Naive thymus-derived CD4-positive, alpha-beta T cell (primary cell): ENCODE results near the gene DUSP11. TPM values are rescaled to one million over a fixed set of nuclear protein-coding genes. Genes with fewer than 3 reads are reported as not detected.

ENCODE experiments used
- ATAC-seq: fragments of 150-1000 bp; cut with Tn5 transposase; 2 replicates; pipeline ENCODE4 v1.10.0; 2021; ENCODE audit warnings: mild to moderate bottlenecking, moderate library complexity
- CTCF ChIA-PET: fragments of 350-600 bp; sonication (Branson Sonifier 250); formaldehyde crosslinking; loops from one replicate; lab custom pipeline; 2021; ENCODE audit warnings: antibody characterized with exemption; lab: Charles Lee
- POLR2A ChIA-PET: fragments of 350-600 bp; sonication (Branson Sonifier 250); formaldehyde crosslinking; loops from one replicate; lab custom pipeline; 2021; ENCODE audit warnings: antibody characterized with exemption, inconsistent platforms; lab: Charles Lee
- DNase-seq, 9 donors: peaks; one replicate each; pipeline versions ENCODE4 v3.0.0 to v3.0.0-alpha.2; 2020 to 2022; ENCODE audit warnings: mixed read lengths in 1 of 9
- H3K27ac ChIP-seq: one replicate; pipeline ENCODE4 v1.7.0; 2013; ENCODE audit warnings: mild to moderate bottlenecking, low read depth, low read length, moderate library complexity
- H3K27me3 ChIP-seq, 2 donors: one replicate each; pipeline ENCODE4 v1.7.0; 2013; ENCODE audit warnings: low read length in 2 of 2, mild to moderate bottlenecking in 2 of 2, moderate library complexity in 2 of 2; ENCODE audit not compliant: control insufficient read depth in 2 of 2, insufficient read depth in 2 of 2
- H3K36me3 ChIP-seq, 3 experiments: 1 replicate in 2 of 3; 2 replicates in 1 of 3; pipeline ENCODE4 v1.7.0; 2013; ENCODE audit warnings: low read length in 3 of 3, mild to moderate bottlenecking in 3 of 3, moderate library complexity in 1 of 3; ENCODE audit not compliant: insufficient read depth in 3 of 3, control insufficient read depth in 2 of 3
- H3K4me1 ChIP-seq, 2 donors: one replicate each; pipeline ENCODE4 v1.7.0; 2013; ENCODE audit warnings: low read length in 2 of 2, mild to moderate bottlenecking in 2 of 2, moderate library complexity in 1 of 2; ENCODE audit not compliant: control insufficient read depth in 2 of 2, insufficient read depth in 2 of 2
- H3K4me3 ChIP-seq: 2 replicates; pipeline ENCODE4 v1.7.0; 2013; ENCODE audit warnings: mild to moderate bottlenecking, low read length
- H3K9me3 ChIP-seq, 3 experiments: 1 replicate in 2 of 3; 2 replicates in 1 of 3; pipeline ENCODE4 v1.7.0; 2013; ENCODE audit warnings: low read length in 3 of 3; ENCODE audit not compliant: control insufficient read depth in 2 of 3
- H3K27ac Mint-ChIP-seq, 9 donors: one replicate each; pipeline ENCODE4 v1.8.0; 2020 to 2022; ENCODE audit warnings: mixed read lengths in 9 of 9, mild to moderate bottlenecking in 8 of 9, moderate library complexity in 5 of 9, inconsistent platforms in 2 of 9
- H3K27me3 Mint-ChIP-seq, 5 donors: one replicate each; pipeline ENCODE4 v1.8.0; 2021 to 2022; ENCODE audit warnings: mixed read lengths in 5 of 5, mild to moderate bottlenecking in 1 of 5
- H3K36me3 Mint-ChIP-seq, 5 donors: one replicate each; pipeline ENCODE4 v1.8.0; 2020 to 2022; ENCODE audit warnings: mixed read lengths in 5 of 5, mild to moderate bottlenecking in 3 of 5, inconsistent platforms in 1 of 5
- H3K4me1 Mint-ChIP-seq, 7 donors: one replicate each; pipeline ENCODE4 v1.8.0; 2020 to 2022; ENCODE audit warnings: mixed read lengths in 7 of 7, mild to moderate bottlenecking in 3 of 7, inconsistent platforms in 1 of 7
- H3K4me3 Mint-ChIP-seq, 10 donors: one replicate each; pipeline ENCODE4 v1.8.0; 2020 to 2022; ENCODE audit warnings: mild to moderate bottlenecking in 10 of 10, mixed read lengths in 10 of 10, moderate library complexity in 6 of 10, inconsistent platforms in 2 of 10
- H3K9me3 Mint-ChIP-seq, 11 donors: one replicate each; pipeline ENCODE4 v1.8.0; 2020 to 2022; ENCODE audit warnings: mixed read lengths in 11 of 11, mild to moderate bottlenecking in 4 of 11, inconsistent platforms in 1 of 11, moderate library complexity in 1 of 11
- intact Hi-C, 2 donors: fragments of 100-400 bp; cut with micrococcal nuclease; formaldehyde crosslinking; loops; one replicate each; pipeline ENCODE4 v1.15.1; 2023
- polyA plus RNA-seq, 2 donors: library from polyadenylated mRNA; unstranded; fragments of 300-500 nt; fragmentation: Illumina TruSeq; gene quantifications; one replicate each; pipeline ENCODE4 v1.2.3, GENCODE V29; 2021
- total RNA-seq, 6 experiments: library from RNA in 5 of 6; stranded (reverse) in 5 of 6; gene quantifications; 1 replicate in 5 of 6; 2 replicates in 1 of 6; pipeline ENCODE4 v1.2.3 and lab custom pipeline; 2021 to 2026

The DUSP11 gene
- total and polyA plus RNA-seq, 7 experiments from 2014 or later, result 32.0 to 70.9 (median 44.5) TPM

DNA sequence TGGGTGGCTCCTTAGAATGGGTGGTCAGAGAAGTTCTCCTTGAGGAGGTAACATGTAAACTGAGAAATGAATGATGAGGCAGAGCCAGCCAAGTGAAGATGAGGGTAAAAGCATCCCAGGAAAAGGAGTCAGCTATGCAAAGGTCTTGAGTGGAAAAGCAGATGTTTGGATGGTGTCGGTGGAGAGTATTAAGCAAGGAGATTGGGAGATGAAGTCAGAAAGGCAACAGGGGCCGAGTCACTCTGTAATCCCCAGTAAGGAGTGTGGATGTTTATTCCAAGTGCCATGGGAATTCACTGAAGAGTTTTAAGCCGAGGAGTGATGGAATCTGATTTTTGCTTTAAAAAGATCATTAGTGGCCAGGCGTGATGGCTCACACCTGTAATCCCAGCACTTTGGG lies 45.5 kb upstream of the DUSP11 start:
- Histone ChIP-seq H3K4me1 (peaks cover 19 to 22% of the 10 kb centered on the region in 2 donors), H3K27me3 (no peaks in the 10 kb centered on the region), H3K36me3 (peaks cover 0 to 4% (median 0%) of the 10 kb centered on the region in 3 experiments), H3K9me3 (no peaks in the 10 kb centered on the region), H3K4me3 (no peak overlapping the region), H3K27ac (no peak overlapping the region)
- ChIA-PET POLR2A (interaction anchor here (1.2 to 1.3 kb wide), 2 partner anchors 50 to 566 kb away, joined by 3 read pairs; no protein-coding TSS in a partner anchor), CTCF (interaction anchor here (0.7 to 5.4 kb wide), 8 partner anchors 10 to 635 kb away, joined by 3 to 50 read pairs (median 6); partner anchors contain the start of gene BOLA3)
- no peaks in the 10 kb centered on the region for H3K9me3 Mint-ChIP-seq
- peak overlapping the region in 1 of 9 donors; percentile 48 for H3K27ac Mint-ChIP-seq
- no peak for ATAC-seq
- H3K36me3 Mint-ChIP-seq, result no peaks in the 10 kb centered on the region
- peaks cover 0 to 3% (median 0%) of the 10 kb centered on the region in 5 donors for H3K27me3 Mint-ChIP-seq
- H3K4me3 Mint-ChIP-seq, result peak overlapping the region in 1 of 10 donors; percentile 47
- DNase-seq, result no peak
- H3K4me1 Mint-ChIP-seq, result peaks cover 17 to 37% (median 31%) of the 10 kb centered on the region in 7 donors
- intact Hi-C loops, result loop anchor here in 1 of 2 donors (10.0 kb wide), 2 partner anchors 319 to 709 kb away; partner anchors contain the start of gene BOLA3

DNA sequence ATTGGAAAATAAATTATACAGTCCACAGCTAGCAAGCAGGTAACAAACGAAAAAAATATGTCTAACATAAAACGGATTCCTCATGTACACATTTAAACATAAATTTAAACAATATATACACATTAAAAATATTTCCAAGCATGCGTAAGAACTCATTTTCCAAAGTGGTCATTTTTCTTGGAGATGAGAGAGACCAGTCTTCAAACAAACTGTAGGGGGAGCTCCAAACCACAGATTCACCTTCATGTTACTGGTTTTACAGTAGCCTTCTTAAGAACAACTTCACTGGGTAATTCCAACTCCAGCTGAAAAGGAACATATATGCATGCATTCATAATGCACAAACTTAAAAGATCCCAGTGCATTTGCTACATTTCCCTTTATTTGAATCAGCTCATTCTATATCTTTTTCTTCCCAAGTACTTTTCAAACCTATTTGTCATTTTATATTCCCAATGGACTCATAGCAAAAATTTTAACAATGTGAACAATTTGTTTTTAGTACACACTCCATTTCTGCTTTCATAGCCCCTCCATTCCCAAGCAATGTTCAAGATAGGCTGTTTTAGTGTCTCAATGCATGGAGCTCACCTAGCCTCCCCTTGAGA lies 44.1 kb upstream of the DUSP11 start:
- no peaks in the 10 kb centered on the region for H3K36me3 Mint-ChIP-seq
- ATAC-seq (peak; percentile 46), DNase-seq (peak in 7 of 9 donors; percentile 38 to 69 (median 59))
- Histone ChIP-seq H3K4me3 (no peak overlapping the region), H3K27me3 (no peaks in the 10 kb centered on the region), H3K4me1 (peaks cover 8 to 12% of the 10 kb centered on the region in 2 donors), H3K36me3 (peaks cover 0 to 3% (median 0%) of the 10 kb centered on the region in 3 experiments), H3K27ac (no peak overlapping the region), H3K9me3 (no peaks in the 10 kb centered on the region)
- H3K9me3 Mint-ChIP-seq, result no peaks in the 10 kb centered on the region
- peaks cover 0 to 3% (median 0%) of the 10 kb centered on the region in 5 donors for H3K27me3 Mint-ChIP-seq
- POLR2A ChIA-PET, result interaction anchor here (0.7 to 1.3 kb wide), 8 partner anchors 14 to 665 kb away, joined by 3 to 7 read pairs (median 4); partner anchors contain the start of gene MOB1A
- CTCF ChIA-PET, result interaction anchor here (0.6 to 5.4 kb wide), 27 partner anchors 8 to 765 kb away, joined by 3 to 50 read pairs (median 4); partner anchors contain the start of gene BOLA3
- H3K4me1 Mint-ChIP-seq, result peaks cover 6 to 26% (median 17%) of the 10 kb centered on the region in 7 donors
- H3K27ac Mint-ChIP-seq, result no peak overlapping the region
- H3K4me3 Mint-ChIP-seq, result peak overlapping the region in 1 of 10 donors; percentile 39
- intact Hi-C loops, result loop anchor here (1.0 to 10.0 kb wide), 8 partner anchors 281 to 763 kb away; partner anchors contain the start of gene BOLA3 (in 1 of the 2)

DNA sequence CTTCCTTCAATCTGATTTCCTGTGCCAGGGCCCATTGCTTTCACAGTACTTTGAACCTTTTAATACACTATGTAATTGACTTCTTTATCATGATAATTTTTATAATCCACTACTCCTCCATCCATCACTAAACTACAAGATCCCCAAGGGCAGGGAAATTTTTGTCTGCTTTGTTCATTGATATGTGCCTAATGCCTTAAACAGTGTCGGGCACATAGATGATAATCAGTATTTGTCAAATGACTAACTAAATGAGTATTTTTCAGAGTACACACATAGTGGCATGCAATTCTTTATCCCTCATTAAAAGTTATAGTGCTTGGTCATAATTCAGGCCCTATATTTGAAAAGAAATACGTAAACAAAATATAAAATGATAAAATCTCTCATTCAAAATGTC lies 43.5 kb upstream of the DUSP11 start:
- Mint-ChIP-seq H3K4me3 (no peak overlapping the region), H3K36me3 (no peaks in the 10 kb centered on the region), H3K27ac (no peak overlapping the region), H3K4me1 (peaks cover 4 to 21% (median 13%) of the 10 kb centered on the region in 7 donors), H3K27me3 (peaks cover 0 to 3% (median 0%) of the 10 kb centered on the region in 5 donors), H3K9me3 (no peaks in the 10 kb centered on the region)
- Histone ChIP-seq H3K9me3 (no peaks in the 10 kb centered on the region), H3K36me3 (no peaks in the 10 kb centered on the region), H3K4me1 (peaks cover 8 to 12% of the 10 kb centered on the region in 2 donors), H3K27me3 (no peaks in the 10 kb centered on the region), H3K4me3 (no peak overlapping the region), H3K27ac (no peak overlapping the region)
- ChIA-PET CTCF (interaction anchor here (0.6 to 5.4 kb wide), 14 partner anchors 9 to 765 kb away, joined by 3 to 50 read pairs (median 4); partner anchors contain the start of genes BOLA3 and MOB1A), POLR2A (interaction anchor here (0.8 kb wide), 2 partner anchors 328 to 666 kb away, joined by 5 read pairs; no protein-coding TSS in a partner anchor)
- DNase-seq (no peak), ATAC-seq (no peak)
- intact Hi-C loops, result loop anchor here in 1 of 2 donors (10.0 kb wide), 2 partner anchors 321 to 711 kb away; partner anchors contain the start of gene BOLA3

DNA sequence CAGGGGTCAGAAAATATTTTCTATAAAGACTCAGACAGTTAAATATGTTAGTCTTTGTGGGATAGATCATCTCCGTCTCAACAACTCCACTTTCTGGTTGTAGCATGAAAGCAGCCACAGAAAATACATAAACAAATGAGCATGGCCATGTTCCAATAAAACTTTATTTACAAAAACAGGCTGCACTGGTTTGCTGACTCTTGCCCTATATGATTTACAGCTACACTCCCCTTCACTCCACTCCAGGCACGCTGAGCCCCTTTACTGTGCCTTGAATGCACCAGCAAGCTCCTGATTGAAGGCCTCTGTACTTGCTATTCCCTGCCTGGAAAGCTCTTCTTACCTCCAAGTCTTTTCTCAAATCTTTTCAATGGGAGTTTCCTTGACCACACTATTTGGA lies 43.1 kb upstream of the DUSP11 start:
- no peaks in the 10 kb centered on the region for H3K9me3 Mint-ChIP-seq
- DNase-seq (no peak), ATAC-seq (no peak)
- H3K36me3 Mint-ChIP-seq, result no peaks in the 10 kb centered on the region
- H3K27me3 ChIP-seq, result no peaks in the 10 kb centered on the region
- ChIA-PET POLR2A (no interaction called here), CTCF (interaction anchor here (0.6 to 5.4 kb wide), 8 partner anchors 16 to 513 kb away, joined by 3 to 50 read pairs (median 3); partner anchors contain the start of gene MOB1A)
- no peaks in the 10 kb centered on the region for H3K36me3 ChIP-seq
- no peak overlapping the region for H3K4me3 Mint-ChIP-seq
- peaks cover 4 to 18% (median 8%) of the 10 kb centered on the region in 7 donors for H3K4me1 Mint-ChIP-seq
- H3K9me3 ChIP-seq, result no peaks in the 10 kb centered on the region
- H3K27me3 Mint-ChIP-seq, result peaks cover 0 to 3% (median 0%) of the 10 kb centered on the region in 5 donors
- no peak overlapping the region for H3K27ac ChIP-seq
- intact Hi-C loops, result loop anchor here in 1 of 2 donors (10.0 kb wide), 2 partner anchors 322 to 712 kb away; partner anchors contain the start of gene BOLA3
- H3K4me1 ChIP-seq, result peaks cover 3 to 7% of the 10 kb centered on the region in 2 donors
- H3K4me3 ChIP-seq, result no peak overlapping the region
- no peak overlapping the region for H3K27ac Mint-ChIP-seq

DNA sequence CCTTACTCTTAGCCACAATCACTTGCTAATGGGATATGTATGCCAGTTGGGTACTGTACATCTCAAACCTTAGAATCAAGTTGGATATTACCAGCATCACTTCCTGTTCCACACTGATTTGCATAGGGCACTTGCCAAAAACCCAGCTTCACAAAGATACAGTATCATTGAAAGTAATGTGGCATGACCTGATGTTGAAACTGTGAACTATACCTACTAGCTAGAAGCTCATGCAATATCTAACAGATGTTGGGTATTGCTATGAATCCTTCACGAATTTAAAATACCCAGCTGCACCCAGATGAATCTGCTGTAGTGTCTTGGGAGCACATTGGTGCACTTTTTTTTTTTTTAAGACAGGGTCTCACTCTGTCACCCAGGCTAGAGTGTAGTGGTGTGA lies 42.4 kb upstream of the DUSP11 start:
- Mint-ChIP-seq H3K36me3 (no peaks in the 10 kb centered on the region), H3K27ac (no peak overlapping the region), H3K4me1 (peaks cover 0 to 12% (median 1%) of the 10 kb centered on the region in 7 donors), H3K27me3 (peaks cover 0 to 3% (median 0%) of the 10 kb centered on the region in 5 donors), H3K4me3 (no peak overlapping the region), H3K9me3 (no peaks in the 10 kb centered on the region)
- Histone ChIP-seq H3K36me3 (no peaks in the 10 kb centered on the region), H3K27me3 (no peaks in the 10 kb centered on the region), H3K4me1 (peaks cover 0 to under 1% of the 10 kb centered on the region in 2 donors), H3K27ac (no peak overlapping the region), H3K4me3 (no peak overlapping the region), H3K9me3 (no peaks in the 10 kb centered on the region)
- ATAC-seq (no peak), DNase-seq (no peak)
- intact Hi-C loops, result loop anchor here in 1 of 2 donors (10.0 kb wide), 2 partner anchors 323 to 713 kb away; partner anchors contain the start of gene BOLA3
- POLR2A ChIA-PET, result interaction anchor here (0.5 kb wide), 1 partner anchor 707 kb away, joined by 3 read pairs; the partner anchor contains the start of genes AUP1 and HTRA2
- CTCF ChIA-PET, result interaction anchor here (0.6 to 5.4 kb wide), 6 partner anchors 166 to 514 kb away, joined by 3 to 50 read pairs (median 7); no protein-coding TSS in a partner anchor

DNA sequence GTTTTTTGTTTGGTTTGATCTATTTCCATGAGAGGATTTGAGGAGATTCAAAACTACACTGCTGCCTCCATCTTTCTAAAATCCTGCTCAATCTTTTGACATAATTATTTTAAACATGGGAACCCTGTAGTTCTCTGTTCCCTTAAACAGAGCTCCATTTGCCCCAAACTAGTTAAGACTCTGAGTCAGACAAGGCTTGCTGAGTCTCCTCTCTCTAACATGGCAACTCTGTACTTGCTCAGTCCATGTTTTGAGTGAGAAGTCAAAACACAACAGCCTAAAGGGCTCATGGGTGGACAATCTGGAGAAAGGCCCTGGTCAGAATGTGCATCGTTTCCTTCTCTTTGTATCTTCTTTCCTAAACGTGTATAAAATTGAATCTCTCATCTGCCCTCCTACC lies 41.8 kb upstream of the DUSP11 start:
- no peaks in the 10 kb centered on the region for H3K36me3 Mint-ChIP-seq

More for the DNA sequence above, 41.8 kb upstream of the DUSP11 start:
- ATAC-seq (no peak), DNase-seq (no peak)
- H3K27me3 ChIP-seq, result no peaks in the 10 kb centered on the region
- H3K4me1 ChIP-seq, result no peaks in the 10 kb centered on the region
- POLR2A ChIA-PET, result no interaction called here
- no peaks in the 10 kb centered on the region for H3K9me3 ChIP-seq
- Mint-ChIP-seq H3K27ac (no peak overlapping the region), H3K9me3 (no peaks in the 10 kb centered on the region), H3K4me3 (no peak overlapping the region), H3K4me1 (peaks cover 0 to 8% (median 0%) of the 10 kb centered on the region in 7 donors), H3K27me3 (peaks cover 0 to 3% (median 0%) of the 10 kb centered on the region in 5 donors)
- H3K4me3 ChIP-seq, result no peak overlapping the region
- H3K36me3 ChIP-seq, result no peaks in the 10 kb centered on the region
- CTCF ChIA-PET, result interaction anchor here (0.6 to 2.8 kb wide), 7 partner anchors 166 to 514 kb away, joined by 3 to 11 read pairs (median 4); no protein-coding TSS in a partner anchor
- intact Hi-C loops, result loop anchor here in 1 of 2 donors (10.0 kb wide), 2 partner anchors 323 to 713 kb away; partner anchors contain the start of gene BOLA3
- no peak overlapping the region for H3K27ac ChIP-seq
